Midbrain (tissue), 1 donor: ENCODE data around the gene C11orf16.
"Not testable (repeated sequence)": the region's sequence is repeated elsewhere in the genome, so short reads cannot be mapped to it uniquely, and the experiment has no call there.

Source experiments
- DNase-seq: peaks from one replicate; lab custom pipeline; 2025; lab: John Stamatoyannopoulos, UW

C11orf16 gene

DNA sequence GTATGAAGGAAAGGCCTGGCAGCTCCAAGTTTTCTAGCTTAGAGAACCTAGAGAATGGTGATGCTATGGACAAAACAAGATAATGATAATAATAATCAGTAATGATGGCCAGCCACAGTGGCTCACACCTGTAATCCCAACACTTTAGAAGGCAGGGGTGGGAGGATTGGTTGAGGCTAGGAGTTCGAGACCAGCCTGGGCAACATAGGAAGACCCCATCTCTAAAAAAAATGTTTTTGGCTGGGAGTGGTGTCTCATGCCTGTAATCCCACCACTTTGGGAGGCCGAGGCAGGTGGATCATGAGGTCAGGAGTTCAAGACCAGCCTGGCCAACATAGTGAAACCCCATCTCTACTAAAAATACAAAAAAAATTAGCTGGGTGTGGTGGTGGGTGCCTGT lies 3.0 kb upstream of the C11orf16 start:
- not testable (repeated sequence) for DNase-seq

- DNase-seq = no peak
Observed at GRCh38 chr11:8934742-8935488, 2.2 kb upstream of the C11orf16 start.

GRCh38 chr11:8933931-8934330 lies 1.2 kb upstream of the C11orf16 start:
- no peak for DNase-seq

- no peak for DNase-seq
Observed at GRCh38 chr11:8930456-8931175, 2.1 kb downstream of the C11orf16 start.

DNA sequence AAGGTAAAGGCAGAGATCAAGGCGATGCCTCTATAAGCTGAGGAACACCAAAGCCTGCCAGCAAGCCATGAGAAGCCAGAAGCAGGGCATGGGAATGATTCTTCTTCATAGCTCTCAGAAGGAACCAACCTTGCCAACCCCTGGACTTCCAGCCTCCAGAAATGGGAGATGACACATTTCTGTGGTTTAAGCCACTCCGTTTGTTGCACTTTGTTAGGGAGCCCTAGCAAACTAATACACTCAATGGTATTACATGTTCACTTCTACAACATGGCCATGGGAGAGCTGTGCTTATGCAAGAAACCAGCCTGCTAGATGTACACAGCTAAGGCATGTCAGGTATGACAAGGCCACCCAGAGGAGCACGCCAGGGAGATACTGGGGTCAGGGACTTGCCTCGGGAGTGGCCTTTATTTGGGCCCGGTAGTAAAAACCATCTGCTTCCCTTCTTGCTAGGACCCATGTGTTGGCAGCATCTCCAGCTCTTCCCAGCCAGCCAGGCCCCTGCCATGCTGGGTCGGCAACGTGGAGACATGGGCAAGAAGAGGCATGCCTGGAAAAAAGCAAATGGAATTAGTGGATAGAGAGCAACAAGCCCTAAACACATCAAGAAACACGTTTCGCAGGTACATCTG lies 3.6 kb downstream of the C11orf16 start:
- no peak for DNase-seq

GRCh38 chr11:8928205-8928604 lies 4.5 kb downstream of the C11orf16 start:
- no peak for DNase-seq

DNA sequence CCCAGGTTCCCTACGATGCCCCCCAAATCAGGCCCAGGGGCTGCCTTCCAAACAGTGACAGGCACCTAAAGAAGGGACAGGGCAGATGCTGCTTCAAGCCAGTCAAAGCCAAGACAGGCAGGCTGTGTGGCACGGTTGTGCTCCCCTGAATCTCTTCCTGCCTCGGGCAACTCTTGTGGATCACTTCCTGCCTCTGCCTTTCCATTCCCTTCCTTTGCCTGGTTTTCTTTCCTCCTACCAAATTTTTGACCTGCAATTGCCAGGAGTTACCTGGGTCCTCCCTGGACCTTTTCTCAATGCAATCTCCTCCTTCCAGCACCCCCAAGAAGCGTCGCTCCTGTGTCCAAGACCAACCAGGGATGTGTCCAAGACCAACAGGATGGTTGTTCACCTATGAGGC lies 5.5 kb downstream of the C11orf16 start:
- DNase-seq = no peak

DNA sequence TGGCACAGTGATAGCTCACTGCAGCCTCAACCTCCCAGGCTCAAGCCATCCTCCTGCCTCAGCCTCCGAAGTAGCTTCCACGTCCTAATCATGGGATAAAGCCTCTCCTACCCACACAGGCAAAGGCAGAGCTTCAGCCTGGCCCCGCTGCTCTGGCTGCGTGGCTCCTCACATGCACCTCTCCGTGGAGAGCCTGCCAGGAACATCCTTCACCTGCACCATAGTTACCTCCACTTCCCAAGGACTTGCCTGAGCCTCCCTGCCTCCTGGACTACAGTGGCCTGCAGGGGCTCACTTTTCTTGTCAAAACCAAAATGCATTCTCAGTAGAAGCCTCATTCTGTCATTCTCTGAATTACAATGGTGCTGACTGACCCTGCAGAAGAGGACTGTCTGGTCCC lies 6.5 kb downstream of the C11orf16 start:
- no peak for DNase-seq

DNA sequence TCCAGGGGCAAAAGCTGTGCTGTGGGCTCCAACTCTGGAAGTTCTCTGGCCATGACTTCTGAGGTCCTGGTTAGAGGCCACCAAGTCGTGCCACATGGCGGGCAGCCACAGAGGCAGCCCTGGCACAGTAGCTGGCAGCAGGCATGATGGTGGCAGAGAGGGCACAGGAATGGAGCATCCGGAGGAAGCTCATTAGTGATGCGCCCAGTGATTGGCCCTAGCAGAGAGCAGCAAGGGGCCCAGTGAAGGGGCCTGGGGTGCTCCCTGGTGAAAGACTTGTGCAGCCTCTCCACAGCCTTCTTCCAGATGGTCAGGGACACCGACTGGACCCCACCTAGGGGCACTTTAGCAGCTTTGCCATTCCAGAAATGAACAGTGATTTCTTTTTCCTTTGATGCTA lies 7.0 kb downstream of the C11orf16 start:
- no peak for DNase-seq

- DNase-seq = no peak
Observed at GRCh38 chr11:8922691-8923090, 10.1 kb downstream of the C11orf16 start.

GRCh38 chr11:8917157-8917825 lies 15.5 kb downstream of the C11orf16 start:
- no peak for DNase-seq

GRCh38 chr11:8914661-8915018 lies 18.1 kb downstream of the C11orf16 start:
- no peak for DNase-seq

DNA sequence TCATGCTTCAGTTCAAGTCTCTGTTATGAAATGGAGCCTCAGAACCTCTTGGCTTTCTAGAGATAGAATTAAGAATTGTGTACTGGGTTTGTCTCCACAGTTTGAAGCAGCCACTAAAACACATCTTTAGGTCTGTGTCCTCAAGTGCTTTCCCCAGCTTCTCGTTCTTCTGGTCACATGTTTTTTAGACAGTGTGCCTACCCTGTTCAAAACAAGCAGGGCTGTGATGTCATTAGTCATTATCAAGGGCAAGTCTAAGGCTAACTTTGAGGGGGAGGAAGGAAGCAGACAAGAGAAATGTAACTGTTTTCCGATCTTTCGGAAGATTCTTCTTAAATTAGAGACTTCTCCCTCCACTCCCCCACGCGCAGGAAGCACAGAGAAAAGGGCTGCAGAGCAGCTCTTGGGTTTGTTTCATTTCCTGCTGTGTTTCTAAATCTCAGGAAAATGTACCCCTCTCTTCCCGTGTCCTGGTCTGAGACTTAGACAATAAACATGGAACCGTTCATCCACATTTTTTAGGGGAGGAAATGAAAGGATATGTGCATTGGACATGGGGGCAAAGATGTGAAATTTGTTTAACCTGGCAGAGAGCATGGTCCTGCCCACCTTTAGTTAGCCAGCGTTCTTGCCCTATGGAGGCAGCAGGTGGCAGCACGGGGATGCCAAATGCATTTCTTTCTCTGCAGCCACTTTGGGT lies 18.6 kb downstream of the C11orf16 start:
- peak; percentile 28 for DNase-seq

DNA sequence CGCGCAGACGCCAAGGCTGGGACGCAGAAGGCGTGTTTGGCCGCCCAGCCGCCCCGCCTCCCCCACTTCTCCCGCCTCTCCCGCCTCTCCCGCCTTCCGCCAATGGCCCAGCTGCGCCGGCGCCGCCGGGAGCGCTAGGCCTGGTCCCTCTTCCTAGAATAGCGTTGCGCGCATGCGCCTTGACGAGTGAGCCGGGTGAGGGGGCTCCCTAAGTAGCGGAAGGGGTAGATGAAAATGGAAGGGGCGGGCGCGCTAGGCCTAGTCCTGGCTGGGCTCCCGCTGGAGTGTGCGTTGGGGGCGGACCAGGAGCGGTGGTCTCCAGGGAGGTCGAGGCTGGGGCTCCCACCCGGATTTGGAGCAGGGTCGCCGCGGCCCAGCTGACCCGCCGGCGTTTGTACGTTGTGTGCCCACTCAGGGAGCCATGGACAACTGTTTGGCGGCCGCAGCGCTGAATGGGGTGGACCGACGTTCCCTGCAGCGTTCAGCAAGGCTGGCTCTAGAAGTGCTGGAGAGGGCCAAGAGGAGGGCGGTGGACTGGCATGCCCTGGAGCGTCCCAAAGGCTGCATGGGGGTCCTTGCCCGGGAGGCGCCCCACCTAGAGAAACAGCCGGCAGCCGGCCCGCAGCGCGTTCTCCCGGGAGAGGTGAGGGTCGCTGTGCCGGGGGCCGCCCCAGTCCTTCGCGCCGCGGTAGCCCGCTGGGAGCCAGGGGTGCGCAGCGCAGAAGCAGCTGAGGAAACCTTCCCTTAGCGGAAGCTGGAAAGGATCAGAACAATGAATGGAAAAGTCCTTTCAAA lies 21.5 kb downstream of the C11orf16 start, which contains the start of gene AKIP1:
Gene AKIP1, plus strand, starts transcription at position 161 of the 795 bp plus-strand sequence. Its CDS starts 261 bp downstream, at position 422.
- peak; percentile 97 for DNase-seq

DNA sequence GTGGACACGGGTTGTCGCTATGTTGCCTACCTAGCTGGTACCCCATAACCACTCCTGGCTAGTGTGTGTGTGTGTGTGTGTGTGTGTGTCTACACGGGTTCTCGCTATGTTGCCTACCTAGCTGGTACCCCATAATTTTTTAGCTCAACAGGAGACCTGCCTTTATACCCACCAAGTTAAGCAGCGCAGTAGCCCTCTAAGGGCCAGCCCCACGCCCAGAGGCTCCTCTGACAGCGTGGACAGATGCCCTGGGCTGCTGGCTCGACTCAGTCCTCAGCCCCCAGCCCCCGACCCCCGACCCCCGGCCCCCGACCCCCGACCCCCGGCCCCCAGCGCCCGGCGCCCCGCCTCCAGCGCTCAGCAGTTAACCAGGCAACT lies 22.1 kb downstream of the C11orf16 start:
- no peak for DNase-seq

DNA sequence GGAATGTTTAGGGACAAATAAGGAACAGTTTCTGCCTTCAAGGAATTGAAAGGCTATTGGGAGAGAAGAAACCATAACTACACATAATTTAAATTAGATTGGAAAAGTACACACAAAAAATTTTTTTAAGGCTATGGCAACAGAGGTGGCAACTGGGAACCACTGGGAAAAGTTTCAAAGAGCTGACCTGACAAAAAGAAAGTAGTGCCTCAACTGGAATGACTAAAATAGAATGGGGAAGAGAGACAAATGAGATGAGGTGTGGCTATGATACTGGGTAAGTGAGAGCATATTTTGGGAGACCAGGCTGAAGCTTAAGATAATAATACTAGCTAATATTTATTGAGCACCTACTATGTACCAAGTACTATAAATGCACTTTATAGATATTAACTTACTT lies 24.6 kb downstream of the C11orf16 start:
- no peak for DNase-seq

DNA sequence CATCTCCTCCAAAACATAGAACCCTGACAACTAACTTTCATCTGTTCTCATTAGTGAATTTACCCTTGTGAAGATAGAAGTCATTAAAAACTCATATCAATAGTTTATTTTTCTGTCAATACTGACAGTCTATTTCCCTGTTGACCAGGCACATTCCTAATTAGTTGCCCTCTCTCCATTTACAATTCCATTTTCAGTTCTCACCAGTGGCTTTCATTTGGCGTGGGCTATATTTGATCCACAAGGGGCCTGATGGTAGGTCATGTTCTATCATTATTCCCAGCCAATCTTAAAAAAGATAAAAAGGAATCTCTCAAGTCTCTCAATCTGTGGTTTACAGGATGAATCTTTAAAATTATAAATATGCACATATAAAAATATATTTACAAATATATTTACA lies 25.6 kb downstream of the C11orf16 start:
- no peak for DNase-seq

- no peak for DNase-seq
Observed at GRCh38 chr11:8905528-8906165, 27.1 kb downstream of the C11orf16 start.

DNA sequence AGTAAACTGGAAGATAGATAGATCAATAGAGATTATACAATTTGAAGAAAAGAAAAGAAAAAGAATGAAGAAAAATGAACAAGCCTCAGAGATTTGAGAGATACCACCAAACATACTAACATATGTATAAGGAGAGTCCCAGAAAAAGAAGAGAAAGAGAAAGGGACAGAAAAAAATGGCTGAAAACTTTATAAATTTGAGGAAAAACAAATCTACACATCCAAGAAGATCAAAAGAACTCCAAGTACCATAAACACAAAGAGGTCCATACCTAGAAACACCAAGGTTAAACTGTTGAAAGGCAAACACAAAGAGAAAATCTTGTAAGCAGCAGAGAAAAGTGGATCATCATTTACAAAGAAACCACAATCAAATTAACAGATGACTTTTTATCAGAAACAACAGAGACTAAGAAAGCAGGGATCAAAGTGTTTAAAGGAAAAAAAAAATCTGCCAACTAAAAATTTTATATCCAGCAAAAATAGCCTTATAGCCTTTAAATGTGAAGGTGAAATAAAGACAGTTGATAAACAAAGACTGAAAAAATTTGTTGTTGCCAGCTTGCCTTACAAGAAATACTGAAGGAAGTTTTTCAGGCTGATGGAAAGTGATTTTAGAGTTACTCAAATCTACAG lies 33.5 kb downstream of the C11orf16 start:
- DNase-seq = no peak

- not testable (repeated sequence) for DNase-seq
Observed at GRCh38 chr11:8891185-8891584, 41.6 kb downstream of the C11orf16 start.
